Fibroblast of peridontal ligament (primary cell): ENCODE data around the gene CASP6.

Source experiments
- DNase-seq: peaks from one replicate; pipeline ENCODE4 v3.0.0-alpha.2; 2010; ENCODE audit errors: extremely low read depth

Gene CASP6

DNA sequence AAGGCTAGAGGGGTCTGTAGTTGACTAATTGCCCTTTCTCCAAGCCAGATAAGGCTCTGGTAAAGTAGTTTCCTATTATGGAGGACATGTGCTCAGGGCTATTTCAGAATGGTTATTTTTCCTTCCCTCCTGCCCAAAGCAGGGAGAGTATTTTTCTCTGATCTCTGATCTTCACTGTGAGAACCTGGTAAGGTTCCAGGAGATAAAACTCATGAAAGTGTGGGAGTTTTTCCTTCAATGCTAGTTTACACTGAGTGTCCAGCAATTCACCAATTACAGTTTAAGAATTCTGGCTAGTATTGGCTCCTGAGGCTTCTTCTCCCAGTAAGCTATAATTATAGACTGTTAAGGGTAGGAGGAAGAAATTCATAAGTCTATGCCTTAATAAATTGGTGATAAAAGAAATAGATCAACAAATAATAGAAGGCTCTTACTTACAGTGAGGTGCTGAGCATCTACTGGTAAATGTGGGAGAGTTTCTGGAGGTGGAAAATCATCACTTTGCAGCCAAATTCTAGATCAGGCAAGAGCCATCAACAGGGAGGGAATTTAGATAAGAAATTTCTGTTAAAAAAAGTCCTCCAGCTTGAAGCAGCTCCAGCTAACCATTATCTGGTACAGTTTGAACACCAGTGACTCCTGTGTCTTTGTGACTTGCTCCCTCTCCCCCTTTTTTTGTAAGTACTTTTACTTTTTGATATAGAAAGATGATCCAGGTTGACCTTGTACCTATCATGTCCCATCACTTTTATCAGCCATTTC lies 30.9 kb downstream of the CASP6 start:
- no peak for DNase-seq

DNA sequence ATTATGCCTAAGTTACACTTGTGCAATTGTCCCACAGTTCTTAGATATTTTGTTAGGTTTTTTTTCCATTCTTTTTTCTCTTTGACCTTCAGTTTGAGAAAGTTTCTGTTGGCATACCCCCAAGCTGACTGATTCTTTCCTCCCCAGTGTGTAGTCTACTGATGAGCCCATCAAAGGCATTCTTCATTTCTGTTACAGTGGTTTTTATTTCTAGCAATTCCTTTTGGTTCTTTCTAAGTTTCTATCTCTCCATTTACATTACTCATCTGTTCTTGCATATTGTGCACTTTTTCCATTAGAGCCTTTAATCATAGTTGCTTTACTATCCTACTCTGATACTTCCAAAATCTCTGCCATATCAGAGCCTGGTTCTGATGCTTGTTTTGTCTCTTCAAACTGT lies 31.9 kb downstream of the CASP6 start:
- no peak for DNase-seq

DNA sequence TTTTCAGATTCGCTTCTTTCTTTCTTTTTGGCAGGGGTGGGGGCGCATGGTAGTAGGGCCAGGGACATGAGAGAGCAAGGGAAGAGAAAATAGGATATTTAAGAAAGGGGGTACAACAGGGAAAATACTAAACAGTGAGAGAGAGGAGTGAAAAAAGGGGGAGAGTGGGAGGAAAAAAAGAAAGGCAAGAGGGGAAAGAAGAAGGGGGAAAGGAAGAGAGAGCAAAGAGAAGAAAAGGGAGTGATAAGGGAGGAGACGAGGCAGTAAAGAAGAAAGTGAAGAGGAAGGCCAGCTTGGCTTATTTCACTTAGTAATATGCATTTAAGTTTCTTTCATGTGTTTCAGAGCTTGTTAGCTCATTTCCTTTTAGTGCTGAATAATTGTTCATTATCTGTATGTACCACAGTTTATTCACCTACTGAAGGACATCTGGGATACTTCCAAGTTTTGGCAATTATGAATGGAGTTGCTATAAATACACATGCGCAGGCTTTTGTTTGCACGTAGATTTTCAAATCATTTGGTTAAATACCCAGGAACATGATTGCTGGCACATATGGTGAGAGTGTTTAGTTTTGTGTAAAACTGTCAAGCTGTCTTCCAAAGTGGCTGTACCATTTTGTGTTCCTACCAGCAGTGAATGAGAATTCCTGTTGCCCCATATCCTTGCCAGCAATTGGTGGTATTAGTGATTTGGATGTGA lies 37.3 kb downstream of the CASP6 start:
- DNase-seq: no peak

DNA sequence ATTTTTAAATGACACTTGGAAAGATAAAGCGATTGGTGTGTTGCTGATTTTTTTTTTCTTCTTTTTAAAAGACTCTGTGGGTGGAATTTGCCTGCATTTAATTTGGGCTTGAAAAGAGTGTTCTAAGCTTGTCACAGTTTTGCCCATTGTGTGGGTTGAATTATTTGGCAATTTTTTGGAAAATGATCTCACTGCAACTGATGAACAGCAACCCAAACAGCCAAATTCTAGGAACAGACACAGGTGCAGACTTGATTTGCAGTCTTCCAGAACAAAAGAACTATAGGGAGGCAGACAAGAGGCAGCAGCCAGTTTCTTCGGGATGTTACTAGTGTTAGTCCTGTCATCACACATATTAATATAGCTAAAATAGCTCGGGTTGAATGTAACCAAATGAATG lies 40.5 kb downstream of the CASP6 start:
- no peak for DNase-seq

DNA sequence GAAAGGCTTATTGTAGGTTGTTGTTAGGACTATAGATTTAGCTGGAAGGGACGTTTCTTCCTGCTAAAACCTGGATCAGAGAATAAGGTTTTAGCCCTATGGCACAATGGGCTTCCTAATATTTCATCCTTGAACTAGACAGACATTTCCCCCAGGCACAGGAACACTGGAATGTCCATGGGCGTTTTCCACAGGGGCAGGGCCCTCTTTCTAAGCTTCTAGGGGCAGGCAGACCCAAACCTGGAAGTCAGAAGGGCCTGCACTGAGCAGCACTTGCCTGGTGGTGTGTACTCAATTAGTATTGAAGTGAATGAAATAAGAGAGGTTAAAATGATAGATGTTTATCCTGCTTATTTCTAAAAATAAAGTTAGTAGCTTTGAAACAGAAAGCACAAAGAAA lies 41.1 kb downstream of the CASP6 start:
- no peak for DNase-seq

GRCh38 chr4:109658871-109659410 lies 44.3 kb downstream of the CASP6 start:
- peak; percentile 25 for DNase-seq

- no peak for DNase-seq
Observed at GRCh38 chr4:109657854-109658418, 45.3 kb downstream of the CASP6 start.

- DNase-seq: no peak
Observed at GRCh38 chr4:109655396-109655795, 47.8 kb downstream of the CASP6 start.

DNA sequence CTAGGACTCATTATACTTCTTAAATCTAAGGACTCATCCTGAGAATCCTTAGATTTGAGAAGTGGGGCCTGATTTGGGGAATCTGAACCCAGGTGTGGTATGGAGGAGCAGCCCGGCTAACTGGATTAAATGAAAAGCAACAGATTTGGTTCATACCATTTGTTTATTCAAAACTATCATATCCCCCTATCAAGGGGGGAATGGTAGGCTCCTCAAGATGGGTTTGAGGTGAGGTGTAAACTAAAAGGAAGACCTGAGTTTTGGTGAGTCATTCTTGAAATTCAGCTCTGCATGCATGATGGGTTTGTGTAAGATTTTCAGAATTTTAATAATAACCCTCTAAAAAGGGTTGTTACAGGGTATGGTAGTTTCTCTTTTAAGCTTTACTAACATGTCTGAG lies 53.4 kb downstream of the CASP6 start:
- no peak for DNase-seq

GRCh38 chr4:109648997-109649575 lies 54.2 kb downstream of the CASP6 start:
- no peak for DNase-seq

GRCh38 chr4:109648266-109648996 lies 54.8 kb downstream of the CASP6 start:
- DNase-seq: no peak

DNA sequence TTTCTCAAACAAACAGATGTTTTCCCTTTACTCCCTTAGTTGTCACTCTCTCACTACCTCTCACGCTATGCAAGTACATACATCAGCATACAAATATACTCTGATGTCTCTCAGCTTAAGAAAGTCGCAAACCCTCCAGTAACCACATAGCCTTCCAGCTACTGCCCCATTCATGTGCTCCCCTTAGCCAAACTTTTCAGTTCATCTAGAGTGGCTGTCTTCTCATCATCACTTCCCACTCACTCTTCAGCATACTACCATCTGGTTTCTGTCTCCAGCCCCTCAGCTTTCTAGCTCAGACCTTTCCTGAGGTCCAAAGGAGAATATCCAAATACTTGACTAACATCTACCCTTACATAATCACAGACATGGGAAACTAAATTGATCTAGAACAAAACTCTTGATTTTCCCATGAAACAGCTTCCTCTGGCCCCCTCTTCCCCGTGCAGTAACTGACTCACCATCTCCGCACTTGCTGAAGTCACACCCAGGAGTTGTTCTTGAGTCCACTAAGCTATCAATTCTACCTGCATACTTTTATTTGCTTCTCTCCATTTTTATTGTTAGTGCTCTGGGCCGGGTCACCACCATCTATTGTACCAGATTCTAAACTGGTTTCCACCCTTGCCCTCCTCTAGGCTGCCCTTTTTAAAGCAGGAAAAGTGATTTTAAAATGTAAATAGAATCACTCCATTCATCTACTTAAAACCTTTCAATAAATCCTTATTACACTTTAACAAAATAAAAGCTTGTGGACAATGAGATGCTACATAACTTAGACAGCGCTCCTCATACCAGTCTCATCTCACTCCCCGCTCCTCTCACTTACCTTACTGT lies 57.2 kb downstream of the CASP6 start:
- DNase-seq: no peak

DNA sequence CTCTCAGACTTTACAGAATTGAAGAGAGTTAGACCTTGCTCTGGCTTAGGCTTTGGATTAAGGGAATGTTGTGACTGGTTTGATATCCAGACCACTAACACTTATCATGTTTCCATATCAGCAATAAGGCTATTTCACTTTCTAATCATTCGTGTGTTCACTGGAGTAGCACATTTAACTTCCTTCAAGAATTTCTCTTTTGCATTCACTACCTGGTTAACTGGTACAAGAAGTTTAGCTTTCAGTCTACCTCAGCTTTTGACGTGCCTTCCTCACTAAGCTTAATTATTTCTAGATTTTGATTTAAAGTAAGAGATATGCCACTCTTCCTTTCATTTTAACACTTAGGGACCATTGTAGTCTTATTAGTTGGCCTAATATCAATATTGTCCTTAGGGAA lies 62.6 kb downstream of the CASP6 start:
- DNase-seq: no peak
